DMS114 treated with DMSO at 0.1 percent for 48 hours (cell line): Measurements from ENCODE around the gene CHST2.

ENCODE experiments used
- DNase-seq: peaks from one replicate; lab custom pipeline; 2025; ENCODE audit not compliant: unreplicated experiment; lab: John Stamatoyannopoulos, UW

Gene CHST2

DNA sequence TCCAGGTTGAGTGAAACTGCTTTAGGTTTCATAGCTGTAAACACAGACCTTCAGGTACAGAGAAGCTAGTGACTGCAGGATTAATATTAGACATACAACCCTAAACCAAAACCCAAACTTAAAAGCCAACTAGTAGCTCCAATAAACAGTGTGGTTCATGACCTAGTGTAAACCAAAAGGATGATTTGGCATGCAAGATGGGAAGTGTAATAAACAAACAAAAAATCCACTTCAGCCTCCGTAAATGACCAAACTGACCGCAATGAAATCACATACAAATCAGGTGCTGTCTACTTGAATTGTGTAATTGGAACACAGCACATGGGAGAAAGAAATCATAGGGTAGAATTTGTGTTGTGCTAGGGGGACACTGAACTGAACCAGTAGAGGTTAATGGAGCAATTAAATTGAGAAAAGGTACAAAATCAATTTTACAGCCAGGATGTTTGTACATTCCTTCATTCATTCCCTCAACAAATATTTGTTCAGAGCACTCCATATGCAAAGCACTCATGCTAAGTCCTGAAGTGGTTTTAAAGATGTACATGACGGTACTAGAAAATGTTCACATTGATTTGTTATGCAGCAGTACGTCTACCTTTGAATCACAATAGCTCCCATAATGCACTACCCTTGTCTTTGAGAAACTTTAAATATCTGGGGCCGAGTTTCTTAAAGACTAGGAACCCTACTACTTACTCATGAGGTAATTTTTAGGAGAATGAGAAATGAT is 21.4 kb upstream of the CHST2 start:
- no peak for DNase-seq

DNA sequence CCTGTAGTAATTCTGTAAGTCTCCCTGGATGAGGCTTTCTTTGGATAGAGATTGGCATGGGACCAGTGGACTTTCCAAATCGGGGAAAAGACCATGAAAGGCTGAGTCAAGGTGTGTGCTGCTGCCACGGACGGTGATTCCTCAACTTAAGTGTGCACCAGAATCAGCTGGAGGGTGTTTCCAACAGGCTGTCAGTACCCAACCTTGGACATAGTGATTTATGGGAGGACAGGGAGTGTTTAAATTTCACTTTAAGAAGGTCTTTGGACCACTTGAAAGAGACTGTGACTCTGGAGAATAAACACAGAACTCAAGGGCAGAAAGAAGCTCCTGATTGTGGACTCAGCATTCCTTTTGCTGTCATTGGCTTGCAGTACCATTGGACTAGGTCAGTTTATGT is 20.4 kb upstream of the CHST2 start:
- no peak for DNase-seq

DNA sequence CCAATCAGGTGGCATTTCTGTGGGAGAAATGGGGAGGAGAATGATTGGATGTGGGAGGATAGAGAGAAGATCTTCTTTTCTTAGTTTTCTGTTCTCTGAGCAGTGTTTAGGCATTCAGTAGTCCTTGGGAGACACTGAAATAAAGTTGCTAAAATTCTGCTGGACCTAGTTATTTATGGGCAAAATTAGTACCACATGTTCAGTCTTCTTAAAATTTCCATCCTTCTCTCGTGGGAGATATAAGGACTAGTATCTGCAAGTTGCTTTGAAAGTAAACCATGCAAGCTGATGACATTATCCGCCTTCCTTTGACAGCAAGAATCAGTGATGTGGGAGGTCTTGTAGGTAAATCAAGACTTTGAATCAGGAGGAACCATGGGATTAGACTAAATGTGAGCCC is 19.9 kb upstream of the CHST2 start:
- no peak for DNase-seq

GRCh38 chr3:143100451-143100850 is 19.1 kb upstream of the CHST2 start:
- no peak for DNase-seq

- no peak for DNase-seq
Measured at GRCh38 chr3:143101792-143102381, 17.7 kb upstream of the CHST2 start.

DNA sequence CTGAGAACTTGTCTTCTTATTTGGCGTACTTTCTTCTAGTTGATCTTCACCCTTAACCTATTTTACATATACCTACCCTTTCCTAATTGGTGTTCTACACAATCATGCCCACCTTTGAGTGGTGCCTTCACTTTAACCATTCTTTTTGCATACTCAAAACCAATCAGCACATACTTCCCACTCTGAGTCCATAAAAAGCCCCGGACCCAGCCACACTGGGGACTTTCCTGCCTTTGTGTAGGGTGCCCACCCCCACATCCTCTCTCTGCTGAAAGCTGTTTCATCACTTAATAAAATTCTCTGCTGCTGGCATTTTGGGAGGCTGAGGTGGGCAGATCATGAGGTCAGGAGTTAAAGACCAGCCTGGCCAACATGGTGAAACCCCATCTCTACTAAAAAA is 15.9 kb upstream of the CHST2 start:
- no peak for DNase-seq

DNA sequence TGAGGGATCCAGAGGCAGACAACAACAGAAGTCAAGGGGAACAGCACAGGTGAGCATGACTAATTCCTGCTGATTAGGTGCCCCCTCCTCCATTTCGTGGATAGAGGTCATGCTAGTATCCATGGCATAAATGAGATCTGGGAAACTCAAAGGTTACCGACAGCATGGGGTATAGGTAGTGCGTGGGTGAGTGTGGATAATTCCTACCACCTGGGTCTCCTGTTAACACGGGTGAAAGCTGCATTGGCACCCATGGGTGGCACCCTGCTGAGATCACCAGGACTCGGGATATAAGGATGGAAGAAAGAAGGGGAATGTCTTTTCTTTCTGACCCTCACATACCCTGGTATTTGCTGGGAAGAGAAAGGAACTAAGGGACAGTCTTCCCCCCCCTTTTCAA is 14.4 kb upstream of the CHST2 start:
- DNase-seq, result no peak

- DNase-seq, result no peak
Measured at GRCh38 chr3:143109861-143110260, 9.7 kb upstream of the CHST2 start.

GRCh38 chr3:143110371-143110770 is 9.2 kb upstream of the CHST2 start:
- DNase-seq, result no peak

GRCh38 chr3:143118630-143119008 is 952 bp upstream of the CHST2 start:
- no peak for DNase-seq

DNA sequence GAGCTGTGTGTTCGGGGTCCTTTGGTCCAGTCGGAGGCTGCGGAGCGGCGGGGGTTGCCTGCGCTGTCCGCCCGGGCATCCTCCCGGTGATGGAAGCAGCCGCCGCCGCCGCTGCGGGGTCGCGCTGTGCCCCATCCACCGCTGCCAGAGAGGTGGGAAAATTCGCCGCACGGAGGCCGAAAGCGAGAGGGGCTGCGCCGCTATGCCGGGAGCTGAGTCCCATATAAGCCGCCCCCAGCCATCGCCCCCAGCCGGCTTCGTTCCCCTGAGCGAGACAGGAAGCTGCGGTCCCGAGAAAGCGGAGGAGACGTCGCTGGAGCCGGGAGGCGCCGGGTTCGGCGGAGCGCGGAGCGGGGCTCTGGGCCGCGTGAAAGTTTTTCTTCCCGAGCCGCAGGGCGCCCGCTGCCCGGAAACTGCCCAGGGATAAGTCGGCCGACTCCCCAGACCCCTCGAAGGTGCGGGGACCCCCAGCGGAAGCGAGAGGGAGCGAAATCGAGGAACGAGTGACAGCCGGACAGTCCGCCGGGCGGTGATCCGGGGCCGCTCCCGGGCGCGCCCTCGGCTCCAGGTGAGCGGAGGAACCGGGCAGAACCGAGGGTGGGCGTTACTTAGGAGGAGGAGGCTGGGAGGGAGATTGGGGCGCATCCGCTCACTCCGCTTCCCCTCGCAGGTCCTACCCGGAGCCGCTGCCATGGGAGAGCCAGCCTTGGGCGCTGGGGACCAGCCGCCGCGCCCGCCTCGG is 574 bp downstream of the CHST2 start:
- no peak for DNase-seq

DNA sequence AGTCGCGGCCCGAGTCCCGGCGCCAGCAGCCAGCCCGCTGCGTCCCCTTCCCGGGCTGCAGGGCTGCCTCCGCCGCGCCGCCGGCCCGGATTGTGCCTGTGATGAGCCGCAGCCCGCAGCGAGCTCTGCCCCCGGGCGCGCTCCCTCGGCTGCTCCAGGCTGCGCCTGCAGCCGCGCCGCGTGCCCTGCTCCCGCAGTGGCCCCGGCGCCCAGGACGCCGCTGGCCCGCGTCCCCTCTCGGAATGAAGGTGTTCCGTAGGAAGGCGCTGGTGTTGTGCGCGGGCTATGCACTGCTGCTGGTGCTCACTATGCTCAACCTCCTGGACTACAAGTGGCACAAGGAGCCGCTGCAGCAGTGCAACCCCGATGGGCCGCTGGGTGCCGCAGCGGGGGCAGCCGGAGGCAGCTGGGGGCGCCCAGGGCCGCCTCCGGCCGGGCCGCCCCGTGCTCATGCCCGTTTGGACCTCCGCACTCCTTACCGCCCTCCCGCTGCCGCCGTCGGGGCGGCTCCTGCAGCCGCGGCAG is 1.2 kb downstream of the CHST2 start:
- DNase-seq, result peak; percentile 10

GRCh38 chr3:143121241-143122088 is 1.9 kb downstream of the CHST2 start:
- no peak for DNase-seq

GRCh38 chr3:143122089-143122430 is 2.5 kb downstream of the CHST2 start:
- no peak for DNase-seq

DNA sequence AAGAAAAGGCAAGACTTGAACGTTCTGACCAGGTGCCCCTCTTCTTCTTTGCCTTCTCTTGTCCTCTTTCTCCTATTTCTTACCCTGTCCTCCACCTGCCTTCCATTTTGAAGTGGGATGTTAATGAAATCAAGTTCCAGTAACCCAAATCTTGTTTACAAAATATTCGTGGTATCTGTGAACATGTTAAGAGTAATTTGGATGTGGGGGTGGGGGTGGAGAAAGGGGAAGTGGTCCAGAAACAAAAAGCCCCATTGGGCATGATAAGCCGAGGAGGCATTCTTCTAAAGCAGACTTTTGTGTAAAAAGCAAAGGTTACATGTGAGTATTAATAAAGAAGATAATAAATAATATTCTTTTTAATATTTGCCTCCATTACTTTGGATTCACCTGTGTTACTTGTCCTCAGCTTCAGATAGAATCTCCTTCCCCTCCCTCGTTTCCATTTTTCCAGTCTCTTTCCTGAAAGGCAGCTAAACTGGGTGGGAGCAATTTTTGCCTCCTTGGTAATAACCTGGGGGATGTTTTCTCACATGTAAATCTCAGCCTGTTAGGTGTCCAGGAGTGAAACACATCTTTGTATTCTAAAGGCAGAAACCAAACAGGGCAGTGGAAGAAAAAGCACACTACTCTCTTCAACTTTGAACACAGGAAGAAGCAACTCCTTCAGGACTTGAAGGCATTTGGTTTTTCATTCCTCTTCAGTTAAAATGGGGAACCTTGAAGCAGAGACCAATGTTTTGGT is 3.2 kb downstream of the CHST2 start:
- no peak for DNase-seq

DNA sequence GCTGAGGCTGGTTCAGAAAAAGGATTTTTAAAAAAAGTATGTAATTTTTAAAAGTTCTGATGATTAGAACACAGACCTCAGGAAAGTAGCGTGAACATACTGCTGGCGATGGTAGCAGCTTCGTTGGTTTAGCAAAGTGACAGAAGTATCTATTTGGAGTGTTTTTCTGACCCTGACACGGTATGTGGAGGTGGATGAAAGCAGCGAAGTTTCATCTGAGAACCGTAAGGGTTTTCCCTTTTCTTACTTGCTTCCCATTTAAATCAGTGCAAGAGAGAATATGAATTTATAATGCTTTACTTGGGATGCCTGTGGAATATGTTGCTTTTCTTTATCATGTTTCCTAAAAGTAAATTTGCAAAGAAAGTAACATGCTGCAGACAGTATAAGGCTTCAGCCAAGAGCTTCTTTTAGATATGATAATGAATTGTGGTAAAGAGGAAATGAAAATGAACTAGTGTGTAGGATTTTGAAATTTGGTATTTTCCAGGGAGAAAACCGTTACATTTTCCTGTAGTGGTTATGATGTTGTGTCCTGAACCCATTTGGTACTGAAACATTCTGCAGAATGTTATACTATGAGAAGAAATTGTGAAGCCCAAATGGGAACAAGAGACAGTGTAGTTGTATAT is 3.9 kb downstream of the CHST2 start:
- no peak for DNase-seq

DNA sequence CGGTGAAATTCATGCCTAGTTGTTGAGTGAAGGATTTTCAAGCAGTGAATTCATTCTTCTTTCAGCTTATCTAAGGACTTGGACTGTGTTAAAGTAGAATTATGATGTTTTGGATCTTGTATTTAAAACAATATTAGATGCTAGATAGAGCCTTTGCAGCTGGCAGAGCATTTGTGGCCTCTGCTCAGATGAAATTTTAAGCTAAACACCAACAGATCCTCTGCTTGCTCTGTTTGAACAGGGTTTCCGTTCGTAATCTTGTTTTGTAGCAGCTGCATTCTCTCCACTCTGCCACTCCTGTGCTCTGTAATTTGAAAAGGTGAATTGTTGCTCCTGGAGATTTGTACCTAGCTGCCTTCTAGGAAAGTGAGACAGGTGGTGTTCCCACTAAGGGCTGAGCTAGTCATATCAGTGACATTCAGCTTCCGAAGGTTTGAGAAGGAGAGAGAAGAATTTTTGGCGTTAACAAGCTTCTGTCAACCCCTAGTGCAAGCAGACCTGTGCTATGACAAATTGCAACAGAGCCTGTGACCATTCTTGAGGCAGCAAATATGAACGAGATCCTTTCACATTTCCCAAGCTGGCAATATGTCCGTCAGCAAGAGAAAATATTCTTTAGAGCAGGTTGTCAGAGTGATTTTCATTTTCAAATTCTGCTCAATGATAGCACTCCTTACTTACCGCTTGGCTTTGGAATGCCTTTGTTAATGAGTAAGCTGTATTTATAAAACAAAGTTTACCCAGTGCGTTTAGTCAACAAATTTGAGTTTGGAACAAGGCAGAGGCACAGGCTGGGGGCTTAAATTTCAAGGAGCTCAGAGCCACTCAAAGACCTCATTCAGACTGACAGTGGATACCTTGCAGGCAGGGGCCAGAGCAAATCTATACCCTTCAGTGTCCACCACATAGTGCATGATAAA is 5.3 kb downstream of the CHST2 start:
- no peak for DNase-seq

GRCh38 chr3:143127801-143128200 is 8.2 kb downstream of the CHST2 start:
- no peak for DNase-seq
